Right atrium auricular region (tissue), 2 donors: Measurements from ENCODE around the gene GNG8. TPM values are rescaled to one million over a fixed set of nuclear protein-coding genes. Genes with fewer than 3 reads are reported as not detected.

ENCODE experiments used
- DNase-seq: peaks from one replicate; pipeline ENCODE4 v3.0.0-alpha.2; 2019; ENCODE audit warnings: low spot score
- H3K27ac ChIP-seq, 2 donors: fragments of 200-600 bp; sonication (generic); 1 replicate in 1 of 2; 2 replicates in 1 of 2; pipeline ENCODE4 v1.5.1; 2016 to 2019
- H3K27me3 ChIP-seq, 2 donors: fragments of 200-600 bp; sonication (generic); one replicate each; pipeline versions ENCODE4 v1.5.1 to v1.6.0; 2017 to 2019
- H3K36me3 ChIP-seq: fragments of 200-600 bp; sonication (generic); one replicate; pipeline ENCODE4 v1.5.1; 2016
- H3K4me1 ChIP-seq, 2 donors: fragments of 200-600 bp; sonication (generic); one replicate each; pipeline versions ENCODE4 v1.5.1 to v1.6.0; 2017 to 2019
- H3K4me3 ChIP-seq, 2 donors: fragments of 200-600 bp; sonication (generic); 1 replicate in 1 of 2; 2 replicates in 1 of 2; pipeline ENCODE4 v1.5.1; 2017 to 2019; ENCODE audit warnings: mild to moderate bottlenecking in 1 of 2, moderate library complexity in 1 of 2
- H3K9me3 ChIP-seq, 2 donors: fragments of 200-600 bp; sonication (generic); one replicate each; pipeline ENCODE4 v1.5.1; 2019
- CTCF ChIP-seq, 2 donors: fragments of 200-600 bp; sonication (generic); IDR thresholded peaks; one replicate each; pipeline ENCODE4 v1.5.1; 2019; ENCODE audit warnings: antibody characterized with exemption in 2 of 2
- total RNA-seq, 2 donors: library from RNA; depleted of rRNA; stranded (reverse); fragments of >200 nt; gene quantifications; one replicate each; pipeline ENCODE4 v1.1.0, GENCODE V29; 2016

GNG8 gene
- total RNA-seq, 2 donors from 2014 or later: not detected

GRCh38 chr19:46585539-46585938, 50.5 kb downstream of the GNG8 start:
- H3K4me3 ChIP-seq: no peak overlapping the region
- H3K4me1 ChIP-seq: no peaks in the 10 kb centered on the region
- no peaks in the 10 kb centered on the region for H3K36me3 ChIP-seq
- DNase-seq: no peak
- no peaks in the 10 kb centered on the region for H3K27me3 ChIP-seq
- TF ChIP-seq CTCF (IDR thresholded peaks at IDR 0.05): no peak
- no peaks in the 10 kb centered on the region for H3K9me3 ChIP-seq
- no peak overlapping the region for H3K27ac ChIP-seq

Other genes with a start within 250 kb of the GNG8 start
- gene CCDC8, start 222.6 kb downstream of the GNG8 start, total RNA-seq: 10 to 100 TPM; 30.4 to 34.6 TPM
- not detected for gene PNMA8C, start 207.3 kb downstream of the GNG8 start, total RNA-seq
- gene PNMA8A, start 164.6 kb downstream of the GNG8 start, total RNA-seq: 10 to 100 TPM in 1 of 2 donors, 1 to 10 TPM in 1; 9.9 to 16.6 TPM
- gene PNMA8B, start 140.3 kb downstream of the GNG8 start, total RNA-seq: 1 to 10 TPM; 1.0 to 1.7 TPM
- gene CALM3, start 34.9 kb downstream of the GNG8 start, total RNA-seq: 100 to 1,000 TPM; 210 to 296 TPM
- 10 to 100 TPM in 1 of 2 donors, 1 to 10 TPM in 1; 7.0 to 20.6 TPM for gene PTGIR, start 11.1 kb downstream of the GNG8 start, total RNA-seq
- 10 to 100 TPM; 23.5 to 25.9 TPM for gene DACT3, start 25.0 kb upstream of the GNG8 start, total RNA-seq
- 10 to 100 TPM in 1 of 2 donors, 1 to 10 TPM in 1; 8.6 to 19.2 TPM for gene PRKD2, start 80.9 kb upstream of the GNG8 start, total RNA-seq
- 10 to 100 TPM; 20.3 to 23.8 TPM for gene FKRP, start 109.9 kb upstream of the GNG8 start, total RNA-seq
- 10 to 100 TPM; 46.6 to 65.4 TPM for gene STRN4, start 110.2 kb upstream of the GNG8 start, total RNA-seq
- gene SLC1A5, start 152.4 kb upstream of the GNG8 start, total RNA-seq: 10 to 100 TPM; 21.2 to 42.6 TPM
- gene AP2S1, start 214.6 kb upstream of the GNG8 start, total RNA-seq: 100 to 1,000 TPM in 1 of 2 donors, 10 to 100 TPM in 1; 61.0 to 103 TPM
- 10 to 100 TPM; 59.1 to 76.5 TPM for gene ARHGAP35, start 224.8 kb upstream of the GNG8 start, total RNA-seq